Activated CD4-positive, alpha-beta T cell treated with anti-CD3 and anti-CD28 coated beads for 1 hour (primary cell): ENCODE data around the gene CNTNAP2.

Experiments
- DNase-seq: peaks from one replicate; pipeline ENCODE4 v3.0.0-alpha.2; 2020

Gene CNTNAP2

GRCh38 chr7:147298611-147299043, 1182.0 kb downstream of the CNTNAP2 start:
- DNase-seq: no peak

- DNase-seq: no peak
These were observed 1183.7 kb downstream of the CNTNAP2 start for GRCh38 chr7:147300293-147300692.

GRCh38 chr7:147304376-147304775, 1187.8 kb downstream of the CNTNAP2 start:
- no peak for DNase-seq

GRCh38 chr7:147305827-147306226, 1189.2 kb downstream of the CNTNAP2 start:
- DNase-seq: no peak

GRCh38 chr7:147308539-147308938, 1191.9 kb downstream of the CNTNAP2 start:
- no peak for DNase-seq

GRCh38 chr7:147311336-147311735, 1194.7 kb downstream of the CNTNAP2 start:
- no peak for DNase-seq

GRCh38 chr7:147321504-147321903, 1204.9 kb downstream of the CNTNAP2 start:
- DNase-seq: no peak

- no peak for DNase-seq
These were observed 1216.4 kb downstream of the CNTNAP2 start for GRCh38 chr7:147332988-147333387.

GRCh38 chr7:147363101-147363500, 1246.5 kb downstream of the CNTNAP2 start:
- DNase-seq: no peak

- no peak for DNase-seq
These were observed 1259.6 kb downstream of the CNTNAP2 start for GRCh38 chr7:147376192-147376591.

- DNase-seq: no peak
These were observed 1264.3 kb downstream of the CNTNAP2 start for GRCh38 chr7:147380926-147381325.

- no peak for DNase-seq
These were observed 1277.7 kb downstream of the CNTNAP2 start for GRCh38 chr7:147394329-147394728.

- no peak for DNase-seq
These were observed 1283.7 kb downstream of the CNTNAP2 start for GRCh38 chr7:147400221-147400689.

- DNase-seq: no peak
These were observed 1284.3 kb downstream of the CNTNAP2 start for GRCh38 chr7:147400925-147401324.

GRCh38 chr7:147405621-147406020, 1289.0 kb downstream of the CNTNAP2 start:
- no peak for DNase-seq

- no peak for DNase-seq
These were observed 1290.0 kb downstream of the CNTNAP2 start for GRCh38 chr7:147406521-147407135.

- DNase-seq: no peak
These were observed 1294.5 kb downstream of the CNTNAP2 start for GRCh38 chr7:147411096-147411495.

GRCh38 chr7:147412109-147412508, 1295.5 kb downstream of the CNTNAP2 start:
- DNase-seq: no peak

GRCh38 chr7:147412782-147413556, 1296.4 kb downstream of the CNTNAP2 start:
- DNase-seq: no peak

- no peak for DNase-seq
These were observed 1296.9 kb downstream of the CNTNAP2 start for GRCh38 chr7:147413557-147413870.

- no peak for DNase-seq
These were observed 1299.4 kb downstream of the CNTNAP2 start for GRCh38 chr7:147415991-147416390.

- no peak for DNase-seq
These were observed 1302.4 kb downstream of the CNTNAP2 start for GRCh38 chr7:147418966-147419365.

- no peak for DNase-seq
These were observed 1307.3 kb downstream of the CNTNAP2 start for GRCh38 chr7:147423875-147424274.

- DNase-seq: no peak
These were observed 1311.5 kb downstream of the CNTNAP2 start for GRCh38 chr7:147428075-147428474.

GRCh38 chr7:147429961-147430360, 1313.4 kb downstream of the CNTNAP2 start:
- DNase-seq: no peak
